MG63 (cell line): ENCODE measurements around the gene KLRC1. TPM values are rescaled to one million over a fixed set of nuclear protein-coding genes. Genes with fewer than 3 reads are reported as not detected.
"Not testable (repeated sequence)": the region's sequence is repeated elsewhere in the genome, so short reads cannot be mapped to it uniquely, and the experiment has no call there.

Experiments
- DNase-seq: peaks from one replicate; pipeline ENCODE4 v3.0.0-alpha.2; 2020
- H3K27me3 ChIP-seq: fragments of 250-450 bp; sonication (Bioruptor Pico); 2 replicates; pipeline ENCODE4 v1.5.1; 2020; ENCODE audit warnings: mild to moderate bottlenecking, moderate library complexity
- H3K36me3 ChIP-seq: fragments of 250-450 bp; sonication (Bioruptor Pico); 2 replicates; pipeline ENCODE4 v1.5.1; 2020; ENCODE audit warnings: mild to moderate bottlenecking, moderate library complexity
- H3K4me3 ChIP-seq: fragments of 250-450 bp; sonication (Bioruptor Pico); 2 replicates; pipeline ENCODE4 v1.5.1; 2020; ENCODE audit warnings: mild to moderate bottlenecking, moderate library complexity
- H3K9me3 ChIP-seq: fragments of 250-450 bp; sonication (Bioruptor Pico); 2 replicates; pipeline ENCODE4 v1.5.1; 2020; ENCODE audit warnings: mild to moderate bottlenecking, moderate library complexity
- total RNA-seq: library from RNA; depleted of rRNA; stranded (reverse); fragments of >200 nt; shearing (Covaris generic); gene quantifications from 2 replicates; pipeline ENCODE4 v1.2.3, GENCODE V29; 2014; ENCODE audit warnings: low replicate concordance; rRNA removed

The KLRC1 gene
- not detected in 2 replicates for total RNA-seq

DNA sequence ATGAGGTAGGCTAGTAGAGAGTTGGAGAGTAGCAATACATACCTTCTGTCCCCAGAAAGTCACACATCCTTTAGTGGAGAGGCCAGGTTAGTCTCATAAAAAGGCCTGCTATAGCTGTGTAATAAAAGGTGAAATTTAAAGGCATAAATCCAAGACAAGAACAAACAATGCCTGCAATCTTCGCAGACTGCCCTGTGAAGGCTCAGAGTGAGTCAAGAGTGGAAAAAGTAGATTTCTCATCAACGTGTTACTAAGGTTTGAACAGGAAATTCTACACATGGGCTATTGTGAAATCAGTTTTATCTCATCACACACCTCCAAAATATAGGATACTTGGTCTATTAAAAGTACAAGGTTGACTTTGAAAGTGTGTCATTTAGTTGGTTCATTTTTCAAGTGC, at the start of gene KLRC1:
Gene KLRC1 (minus strand): TSS at position 222 of the 400 bp plus-strand sequence. CDS start 2,221 bp downstream, outside the sequence.
- H3K9me3 ChIP-seq = no peaks in the 10 kb centered on the region; the same call in 1 of the 2 replicates
- H3K27me3 ChIP-seq = no peaks in the 10 kb centered on the region
- no peaks in the 10 kb centered on the region for H3K36me3 ChIP-seq
- no peak within 1 kb of the TSS for H3K4me3 ChIP-seq
- DNase-seq = no peak

- no peaks in the 10 kb centered on the region for H3K27me3 ChIP-seq
- no peak for DNase-seq
Measured at GRCh38 chr12:10501030-10501429, 47.9 kb upstream of the KLRC1 start.

GRCh38 chr12:10498042-10498441, 44.9 kb upstream of the KLRC1 start:
- DNase-seq = no peak
- Histone ChIP-seq H3K9me3 (peaks cover 4% of the 10 kb centered on the region), H3K27me3 (no peaks in the 10 kb centered on the region), H3K4me3 (no peak overlapping the region), H3K36me3 (no peaks in the 10 kb centered on the region)

More at GRCh38 chr12:10501030-10501429, 47.9 kb upstream of the KLRC1 start:
- no peaks in the 10 kb centered on the region for H3K36me3 ChIP-seq
- H3K4me3 ChIP-seq = no peak overlapping the region
- peaks cover 4% of the 10 kb centered on the region for H3K9me3 ChIP-seq

- Histone ChIP-seq H3K27me3 (no peaks in the 10 kb centered on the region), H3K36me3 (no peaks in the 10 kb centered on the region), H3K9me3 (peaks cover 4% of the 10 kb centered on the region), H3K4me3 (no peak overlapping the region)
- peak; percentile 5 for DNase-seq
Measured at GRCh38 chr12:10497602-10498001, 44.4 kb upstream of the KLRC1 start.

DNA sequence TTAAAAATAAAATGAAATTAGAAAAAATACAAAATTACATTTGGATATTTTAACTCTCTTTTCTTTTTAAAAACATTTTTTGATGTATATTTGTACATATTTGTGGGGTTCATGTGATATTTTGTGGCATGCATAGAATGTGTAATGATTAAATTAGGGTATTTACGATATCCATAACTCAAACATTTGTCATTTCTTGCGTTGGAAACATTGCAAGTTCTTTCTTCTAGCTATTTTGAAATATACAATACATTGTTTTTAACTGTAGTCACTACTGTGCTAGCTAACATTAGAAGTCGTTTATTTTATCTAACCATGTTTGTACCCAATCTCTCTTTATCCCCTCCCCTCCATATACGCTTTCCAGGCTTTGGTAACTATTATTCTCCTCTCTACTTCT, 38.6 kb upstream of the KLRC1 start:
- peaks cover 7% of the 10 kb centered on the region; the same call in 1 of the 2 replicates for H3K9me3 ChIP-seq
- DNase-seq = no peak
- no peak overlapping the region for H3K4me3 ChIP-seq
- H3K36me3 ChIP-seq = no peaks in the 10 kb centered on the region
- no peaks in the 10 kb centered on the region for H3K27me3 ChIP-seq

- not testable (repeated sequence) for DNase-seq, H3K4me3 ChIP-seq, H3K36me3 ChIP-seq, H3K27me3 ChIP-seq, H3K9me3 ChIP-seq
Measured at GRCh38 chr12:10487328-10487727, 34.2 kb upstream of the KLRC1 start.

DNA sequence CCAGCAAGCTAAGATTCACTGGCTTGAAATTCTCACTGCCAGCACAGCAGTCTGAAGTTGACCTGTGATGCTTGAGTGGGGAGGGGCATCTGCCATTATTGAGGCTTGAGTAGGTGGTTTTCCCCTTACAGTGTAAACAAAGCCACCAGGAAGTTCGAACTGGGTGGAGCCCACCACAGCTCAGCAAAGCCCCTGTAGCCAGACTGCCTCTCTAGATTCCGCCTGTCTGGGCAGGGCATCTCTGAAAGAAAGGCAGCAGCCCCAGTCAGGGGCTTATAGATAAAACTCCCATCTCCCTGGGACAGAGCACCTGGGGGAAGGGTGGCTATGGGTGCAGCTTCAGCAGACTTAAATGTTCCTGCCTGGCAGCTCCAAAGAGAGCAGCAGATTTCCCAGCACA, 28.7 kb upstream of the KLRC1 start:
- not testable (repeated sequence) for H3K27me3 ChIP-seq, H3K36me3 ChIP-seq, H3K4me3 ChIP-seq, DNase-seq, H3K9me3 ChIP-seq

DNA sequence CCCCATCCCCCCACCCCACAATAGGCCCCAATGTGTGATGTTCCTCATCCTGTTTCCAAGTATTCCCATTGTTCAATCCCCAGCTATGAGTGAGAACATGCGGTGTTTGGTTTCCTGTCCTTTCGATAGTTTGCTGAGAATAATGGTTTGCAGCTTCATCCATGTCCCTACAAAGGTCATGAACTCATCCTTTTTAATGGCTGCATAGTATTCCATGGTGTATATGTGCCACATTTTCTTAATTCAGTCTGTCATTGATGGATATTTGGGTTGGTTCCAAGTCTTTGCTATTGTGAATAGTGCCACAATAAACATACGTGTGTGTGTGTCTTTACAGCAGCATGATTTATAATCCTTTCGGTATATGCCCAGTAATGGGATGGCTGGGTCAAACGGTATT, 19.6 kb upstream of the KLRC1 start:
- DNase-seq, H3K36me3 ChIP-seq, H3K9me3 ChIP-seq, H3K4me3 ChIP-seq, H3K27me3 ChIP-seq: not testable (repeated sequence)

DNA sequence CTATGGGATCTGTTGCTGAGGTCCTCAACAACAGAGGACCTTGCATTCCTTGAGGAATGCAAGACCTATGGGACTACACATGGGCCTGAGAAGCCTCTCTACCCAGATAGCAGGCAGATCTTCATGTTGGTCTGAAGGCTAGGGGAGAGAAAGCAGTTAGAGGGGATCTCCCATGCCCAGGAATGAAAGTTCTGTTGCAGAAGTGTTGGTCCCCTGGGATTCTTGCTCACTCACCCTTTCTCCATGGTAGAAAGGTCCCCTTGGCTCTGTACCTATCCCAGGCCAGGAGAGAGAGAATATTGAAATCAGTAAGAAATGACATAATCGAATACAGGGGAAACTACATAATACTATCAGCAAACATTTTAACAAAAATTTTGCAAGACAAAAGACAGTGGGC, 16.5 kb upstream of the KLRC1 start:
- H3K9me3 ChIP-seq = no peaks in the 10 kb centered on the region
- H3K27me3 ChIP-seq = no peaks in the 10 kb centered on the region
- DNase-seq = no peak
- no peak overlapping the region for H3K4me3 ChIP-seq
- H3K36me3 ChIP-seq = no peaks in the 10 kb centered on the region

DNA sequence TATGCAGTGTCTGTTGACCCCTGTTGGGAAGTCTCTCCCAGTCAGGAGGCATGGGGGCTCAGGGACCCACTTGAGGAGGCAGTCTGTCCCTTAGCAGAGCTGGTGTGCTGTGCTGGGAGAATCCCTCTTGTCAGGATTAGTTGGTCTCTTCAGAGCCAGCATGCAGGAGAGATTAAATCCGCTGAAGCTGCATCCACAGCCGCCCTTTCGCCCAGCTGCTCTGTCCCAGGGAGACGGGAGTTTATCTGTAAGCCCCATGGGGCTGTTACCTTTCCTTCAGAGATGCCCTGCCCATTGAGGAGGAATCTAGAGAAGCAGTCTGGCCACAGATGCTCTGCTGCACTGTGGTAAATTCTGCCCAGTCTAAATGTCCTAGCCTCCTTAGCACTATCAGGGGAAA, 13.1 kb upstream of the KLRC1 start:
- no peaks in the 10 kb centered on the region for H3K27me3 ChIP-seq
- H3K36me3 ChIP-seq = no peaks in the 10 kb centered on the region

DNA sequence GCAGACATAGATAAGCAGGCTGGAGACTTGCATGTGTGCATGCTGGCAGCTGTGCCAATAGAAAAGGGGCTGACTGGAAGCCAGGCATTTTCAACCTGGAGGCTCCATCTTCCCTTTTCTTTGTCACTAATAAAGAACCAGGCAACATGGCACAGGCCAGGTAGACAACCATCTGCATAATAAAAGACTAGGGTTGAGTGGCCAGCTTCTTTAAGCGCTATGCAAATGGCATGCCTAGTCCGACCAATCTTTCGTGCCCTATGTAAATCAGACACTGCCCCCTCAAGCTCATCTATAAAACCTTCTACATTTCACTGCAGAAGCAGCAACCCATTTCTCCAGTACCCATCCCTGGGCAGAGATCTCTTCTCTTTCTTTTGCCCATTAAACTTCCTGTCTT, 4.6 kb upstream of the KLRC1 start:
- H3K9me3 ChIP-seq = no peaks in the 10 kb centered on the region; the same call in 1 of the 2 replicates
- H3K4me3 ChIP-seq = no peak overlapping the region
- H3K36me3 ChIP-seq = no peaks in the 10 kb centered on the region
- no peak for DNase-seq
- H3K27me3 ChIP-seq = no peaks in the 10 kb centered on the region

More for the DNA sequence above, 13.1 kb upstream of the KLRC1 start:
- Histone ChIP-seq H3K4me3 (no peak overlapping the region), H3K9me3 (no peaks in the 10 kb centered on the region)
- DNase-seq = no peak

- DNase-seq = no peak
- H3K27me3 ChIP-seq = no peaks in the 10 kb centered on the region
- no peaks in the 10 kb centered on the region for H3K36me3 ChIP-seq
- no peak overlapping the region for H3K4me3 ChIP-seq
- H3K9me3 ChIP-seq = no peaks in the 10 kb centered on the region; the same call in 1 of the 2 replicates
Measured at GRCh38 chr12:10456856-10457255, 3.7 kb upstream of the KLRC1 start.

- Histone ChIP-seq H3K36me3 (no peaks in the 10 kb centered on the region), H3K4me3 (no peak overlapping the region), H3K27me3 (no peaks in the 10 kb centered on the region), H3K9me3 (no peaks in the 10 kb centered on the region; the same call in 1 of the 2 replicates)
- no peak for DNase-seq
Measured at GRCh38 chr12:10455766-10456165, 2.6 kb upstream of the KLRC1 start.

DNA sequence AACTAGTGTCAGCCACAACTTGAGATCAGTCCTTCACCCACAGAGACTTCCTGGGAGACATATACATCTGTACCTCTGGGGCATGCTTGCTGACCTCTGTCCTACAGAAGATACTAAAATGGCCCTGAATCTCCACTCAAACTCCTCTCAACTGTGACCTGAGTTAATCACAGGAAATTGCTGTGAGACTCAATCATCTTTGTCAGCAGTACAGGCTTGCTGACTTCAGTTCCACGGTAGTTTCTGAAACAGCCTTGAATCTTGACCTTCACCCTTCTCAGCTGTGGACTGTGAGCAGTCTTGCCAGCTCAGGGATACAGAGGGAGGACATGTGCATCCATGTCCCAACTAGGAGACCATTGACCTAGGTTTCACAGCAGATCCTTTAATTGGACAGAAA, 1.4 kb upstream of the KLRC1 start:
- Histone ChIP-seq H3K27me3 (no peaks in the 10 kb centered on the region), H3K36me3 (no peaks in the 10 kb centered on the region), H3K9me3 (no peaks in the 10 kb centered on the region; the same call in 1 of the 2 replicates), H3K4me3 (no peak overlapping the region)
- no peak for DNase-seq

DNA sequence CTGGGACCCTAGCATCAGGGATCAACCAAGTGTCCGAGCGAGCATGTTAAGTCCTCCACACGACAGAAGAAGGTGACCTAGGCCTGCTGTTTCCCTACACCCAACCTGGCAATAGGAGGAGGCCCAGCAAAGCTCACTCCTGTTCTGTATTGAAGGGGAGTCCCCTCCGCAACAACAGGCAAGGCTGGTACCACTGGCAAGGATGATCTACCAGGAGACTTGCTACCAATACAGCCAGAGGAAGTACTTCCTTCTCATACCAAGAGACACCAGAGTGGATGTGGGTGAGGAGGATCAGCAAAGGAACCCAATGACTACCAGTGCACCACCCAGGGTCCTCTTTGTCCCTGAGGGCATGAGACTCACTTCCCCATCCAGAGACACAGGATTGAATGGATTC, 4.9 kb downstream of the KLRC1 start:
- no peak for DNase-seq

GRCh38 chr12:10446052-10446451, 7.1 kb downstream of the KLRC1 start:
- H3K9me3 ChIP-seq, H3K4me3 ChIP-seq, DNase-seq: not testable (repeated sequence)

More for the DNA sequence above, 4.9 kb downstream of the KLRC1 start:
- H3K27me3 ChIP-seq = no peaks in the 10 kb centered on the region
- no peaks in the 10 kb centered on the region for H3K36me3 ChIP-seq
- H3K4me3 ChIP-seq = no peak overlapping the region
- no peaks in the 10 kb centered on the region for H3K9me3 ChIP-seq

GRCh38 chr12:10441144-10441543, 12.0 kb downstream of the KLRC1 start:
- not testable (repeated sequence) for H3K4me3 ChIP-seq, H3K9me3 ChIP-seq, DNase-seq, H3K27me3 ChIP-seq, H3K36me3 ChIP-seq

More at GRCh38 chr12:10446052-10446451, 7.1 kb downstream of the KLRC1 start:
- not testable (repeated sequence) for H3K27me3 ChIP-seq, H3K36me3 ChIP-seq

- not testable (repeated sequence) for H3K9me3 ChIP-seq, H3K27me3 ChIP-seq, H3K36me3 ChIP-seq, DNase-seq, H3K4me3 ChIP-seq
Measured at GRCh38 chr12:10439608-10440274, 13.4 kb downstream of the KLRC1 start.
